GM19328 (cell line): Measurements from ENCODE around the gene PLCH1.
A peak's percentile ranks its signal among the peaks of the same experiment; 100 is the strongest.

ENCODE experiments used
- ATAC-seq: cut with Tn5 transposase; IDR thresholded peaks from one replicate; pipeline ENCODE4 v1.9.1; 2021; ENCODE audit warnings: mild to moderate bottlenecking, moderate library complexity; ENCODE audit not compliant: unreplicated experiment

The PLCH1 gene

GRCh38 chr3:155747286-155747945 lies 2.5 kb upstream of the PLCH1 start:
- no peak for ATAC-seq

- ATAC-seq = no peak
Measured at GRCh38 chr3:155746703-155747102, 1.8 kb upstream of the PLCH1 start.

- no peak for ATAC-seq
Measured at GRCh38 chr3:155745795-155746550, 1.1 kb upstream of the PLCH1 start.

- peak; percentile 41 for ATAC-seq
Measured at GRCh38 chr3:155744010-155744625, 753 bp downstream of the PLCH1 start.

GRCh38 chr3:155743606-155744005 lies 1.3 kb downstream of the PLCH1 start:
- ATAC-seq = no peak

GRCh38 chr3:155742349-155742965 lies 2.4 kb downstream of the PLCH1 start:
- ATAC-seq = no peak

- no peak for ATAC-seq
Measured at GRCh38 chr3:155741603-155742002, 3.3 kb downstream of the PLCH1 start.

GRCh38 chr3:155741101-155741500 lies 3.8 kb downstream of the PLCH1 start:
- ATAC-seq = no peak

GRCh38 chr3:155739154-155739553 lies 5.7 kb downstream of the PLCH1 start:
- ATAC-seq = no peak

- no peak for ATAC-seq
Measured at GRCh38 chr3:155738580-155739076, 6.2 kb downstream of the PLCH1 start.

GRCh38 chr3:155737844-155738460 lies 6.9 kb downstream of the PLCH1 start:
- peak; percentile 45 for ATAC-seq

GRCh38 chr3:155736381-155736780 lies 8.5 kb downstream of the PLCH1 start:
- no peak for ATAC-seq

- no peak for ATAC-seq
Measured at GRCh38 chr3:155730843-155731242, 14.0 kb downstream of the PLCH1 start.

GRCh38 chr3:155727836-155728235 lies 17.0 kb downstream of the PLCH1 start:
- ATAC-seq = no peak

- ATAC-seq = no peak
Measured at GRCh38 chr3:155714295-155714718, 30.6 kb downstream of the PLCH1 start.

- ATAC-seq = peak; percentile 59
Measured at GRCh38 chr3:155712008-155712407, 32.9 kb downstream of the PLCH1 start.

- ATAC-seq = no peak
Measured at GRCh38 chr3:155704771-155705559, 39.9 kb downstream of the PLCH1 start.

- no peak for ATAC-seq
Measured at GRCh38 chr3:155704061-155704460, 40.8 kb downstream of the PLCH1 start.

GRCh38 chr3:155702745-155703591 lies 41.9 kb downstream of the PLCH1 start:
- ATAC-seq = no peak
